ENCODE results near the gene UPF2.
A peak's percentile ranks its signal among the peaks of the same experiment; 100 is the strongest.
"Not testable (repeated sequence)": the region's sequence is repeated elsewhere in the genome, so short reads cannot be mapped to it uniquely, and the experiment has no call there.

UPF2 gene

GRCh38 chr10:12041766-12042408 lies 722 bp downstream of the UPF2 start:
- peak; percentile 29 for DNase-seq

DNA sequence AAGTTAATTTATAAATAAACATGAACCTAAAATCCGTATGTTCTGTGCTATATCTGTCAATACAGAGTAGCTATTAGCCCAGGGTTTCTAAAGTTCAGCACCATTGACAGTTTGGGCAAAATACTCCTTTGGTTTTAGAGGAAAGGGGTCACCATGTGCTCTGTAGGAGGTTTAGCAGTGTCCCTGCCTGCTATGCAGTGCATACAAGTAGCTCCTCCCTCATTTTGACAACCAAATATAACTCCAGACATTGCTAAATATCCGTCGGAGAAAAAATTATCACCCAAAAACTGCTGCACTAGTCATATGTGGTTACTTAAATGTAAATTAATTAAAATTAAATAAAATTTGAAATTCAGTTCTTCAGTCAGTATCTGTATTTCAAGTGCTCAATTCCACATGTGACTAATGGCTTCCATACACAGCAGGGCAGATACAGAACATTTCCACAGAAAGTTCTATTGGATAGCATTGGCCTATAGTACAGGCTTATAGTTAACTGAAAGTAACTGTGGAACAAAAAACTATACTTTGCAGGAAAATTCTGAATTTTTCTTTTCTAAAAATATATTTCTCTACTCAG lies 6.4 kb downstream of the UPF2 start:
- peak; percentile 51 for DNase-seq

DNA sequence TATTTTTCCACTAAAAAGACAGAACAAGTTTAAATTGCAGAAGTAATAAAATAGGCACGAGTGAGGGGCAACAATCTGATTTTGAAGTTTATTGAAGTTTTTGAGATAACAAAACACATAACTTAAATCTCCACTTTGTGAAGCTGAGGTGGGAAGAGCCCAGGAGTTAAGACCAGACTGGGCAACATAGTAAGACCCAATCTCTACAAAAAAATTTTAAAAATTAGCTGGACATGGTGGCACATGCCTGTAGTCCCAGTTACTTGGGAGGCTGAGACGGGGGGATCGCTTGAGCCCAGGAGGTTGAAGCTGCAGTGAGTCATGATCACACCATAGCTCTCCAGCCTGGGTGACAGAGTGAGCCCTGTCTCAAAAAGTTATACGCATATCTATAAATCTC lies 11.2 kb downstream of the UPF2 start:
- DNase-seq: no peak

DNA sequence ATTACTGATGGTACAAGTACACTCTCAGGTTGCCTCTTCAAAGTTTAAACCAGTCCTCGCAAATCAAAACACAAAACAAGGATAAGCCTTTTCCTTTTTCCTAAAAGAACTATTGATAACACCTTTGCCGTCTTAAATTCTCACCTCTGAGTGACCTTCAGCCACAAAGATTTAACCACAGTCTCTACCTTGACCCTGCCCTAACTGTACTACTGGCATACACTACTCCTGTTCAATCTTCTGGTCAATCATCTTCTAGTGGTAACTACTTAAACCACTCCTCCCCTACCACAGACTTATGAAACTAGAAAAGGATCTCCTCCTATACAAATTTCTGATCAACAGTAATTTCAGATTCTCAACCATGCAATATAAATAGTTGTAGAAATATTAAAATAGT lies 15.1 kb downstream of the UPF2 start:
- DNase-seq: no peak

DNA sequence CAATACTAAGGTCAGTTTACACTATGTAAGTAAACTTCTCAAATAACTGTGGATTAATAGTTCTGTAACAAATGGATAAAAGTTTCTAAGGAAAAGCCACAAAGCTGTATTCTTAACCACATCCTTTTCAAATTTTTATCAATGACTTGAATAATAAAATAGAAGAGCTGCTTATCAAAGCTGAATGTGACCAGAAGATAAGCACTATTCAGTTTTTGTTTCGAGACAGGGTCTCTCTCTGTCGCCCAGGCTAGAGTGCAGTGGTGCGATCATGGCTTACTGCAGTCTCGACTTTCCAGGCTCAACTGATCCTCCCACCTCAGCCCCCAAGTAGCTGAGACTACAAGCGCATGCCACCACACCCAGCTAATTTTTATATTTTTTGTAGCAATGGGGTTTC lies 17.0 kb downstream of the UPF2 start:
- no peak for DNase-seq

DNA sequence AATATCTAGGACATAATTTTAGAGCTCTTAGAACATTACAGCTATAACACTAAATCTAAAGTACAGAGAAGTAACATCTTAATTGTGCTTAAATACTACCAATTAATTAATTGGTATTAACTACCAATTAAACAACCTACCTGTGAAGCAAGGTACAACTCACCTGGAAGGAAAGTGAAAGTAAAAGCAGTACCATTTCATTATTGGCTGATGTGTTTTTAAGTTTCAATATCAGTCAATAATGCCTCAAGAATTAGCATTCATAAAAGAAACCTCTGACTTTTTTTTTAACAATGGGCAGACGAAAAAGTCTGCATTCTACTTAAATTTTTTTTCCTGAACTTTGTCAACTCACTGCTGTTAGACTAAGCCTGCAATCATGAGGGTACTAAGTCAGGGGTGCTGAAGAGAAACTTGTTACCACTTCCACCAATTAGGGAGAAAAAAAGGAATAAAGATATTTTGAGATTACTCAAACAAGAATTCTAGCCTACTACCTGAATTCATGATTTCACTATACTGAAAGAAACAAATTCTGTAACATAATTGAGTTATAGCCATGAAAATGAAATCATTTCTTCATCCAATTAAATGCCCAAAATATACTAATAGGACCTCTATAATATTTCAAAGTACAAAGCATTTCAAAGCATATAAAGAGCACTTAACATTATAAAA lies 19.9 kb downstream of the UPF2 start:
- no peak for DNase-seq

GRCh38 chr10:12020574-12020973 lies 22.0 kb downstream of the UPF2 start:
- DNase-seq: peak; percentile 20

GRCh38 chr10:12019283-12019971 lies 23.2 kb downstream of the UPF2 start:
- DNase-seq: no peak

- peak; percentile 51 for DNase-seq
Measured at GRCh38 chr10:12018438-12019282, 23.9 kb downstream of the UPF2 start.

GRCh38 chr10:12013926-12014325 lies 28.7 kb downstream of the UPF2 start:
- DNase-seq: no peak

DNA sequence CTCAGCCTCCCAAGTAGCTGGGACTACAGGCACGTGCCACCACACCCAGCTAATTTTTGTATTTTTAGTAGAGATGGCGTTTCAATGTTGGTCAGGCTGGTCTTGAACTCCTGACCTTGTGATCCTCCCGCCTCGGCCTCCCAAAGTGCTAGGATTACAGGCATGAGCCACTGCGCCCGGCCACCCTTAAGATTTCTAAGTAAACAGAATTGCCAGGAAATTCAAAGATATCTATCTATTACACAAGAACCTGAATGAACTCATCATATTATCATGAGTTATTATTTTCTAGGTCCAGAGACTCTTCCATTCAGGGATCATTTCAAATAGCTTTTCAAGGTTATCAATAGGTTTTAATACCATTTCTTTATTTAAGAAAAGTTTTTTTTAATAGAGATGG lies 29.2 kb downstream of the UPF2 start:
- not testable (repeated sequence) for DNase-seq

GRCh38 chr10:12010353-12010752 lies 32.3 kb downstream of the UPF2 start:
- DNase-seq: no peak

DNA sequence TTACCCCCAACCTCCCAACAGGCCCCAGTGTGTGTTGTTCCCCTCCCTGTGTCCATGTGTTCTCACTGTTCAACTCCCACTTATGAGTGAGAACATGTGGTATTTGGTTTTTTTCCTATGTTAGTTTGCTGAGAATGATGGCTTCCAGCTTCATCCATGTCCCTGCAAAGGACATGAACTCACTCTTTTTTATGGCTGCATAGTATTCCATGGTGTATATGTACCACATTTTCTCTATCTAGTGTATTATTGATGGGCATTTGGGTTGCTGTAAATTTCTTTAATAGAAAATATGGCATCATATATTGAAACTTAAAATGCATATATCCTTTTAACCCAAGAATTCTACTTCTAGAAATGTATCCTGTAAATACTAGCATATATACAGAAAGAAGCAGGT lies 33.8 kb downstream of the UPF2 start:
- not testable (repeated sequence) for DNase-seq

DNA sequence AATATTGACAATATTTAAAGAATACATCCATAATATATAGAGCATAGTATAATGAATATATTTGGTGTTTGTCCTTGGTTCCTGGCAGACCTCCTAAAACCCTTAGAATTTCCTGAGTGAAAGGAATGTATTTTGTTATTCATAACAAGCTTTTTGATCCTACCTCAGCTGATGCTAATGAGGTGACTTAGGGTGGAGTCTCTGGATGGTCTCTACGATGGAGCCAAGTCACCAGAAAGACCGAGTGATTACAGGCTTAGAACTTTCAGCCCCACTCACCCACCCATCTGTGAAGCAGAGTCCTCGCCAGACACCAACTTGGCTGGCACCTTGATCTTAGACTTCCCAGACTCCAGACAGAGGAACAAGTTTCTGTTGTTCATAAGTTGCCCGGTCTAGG lies 35.9 kb downstream of the UPF2 start:
- DNase-seq: no peak

GRCh38 chr10:11993834-11994468 lies 48.7 kb downstream of the UPF2 start:
- peak; percentile 80 for DNase-seq

DNA sequence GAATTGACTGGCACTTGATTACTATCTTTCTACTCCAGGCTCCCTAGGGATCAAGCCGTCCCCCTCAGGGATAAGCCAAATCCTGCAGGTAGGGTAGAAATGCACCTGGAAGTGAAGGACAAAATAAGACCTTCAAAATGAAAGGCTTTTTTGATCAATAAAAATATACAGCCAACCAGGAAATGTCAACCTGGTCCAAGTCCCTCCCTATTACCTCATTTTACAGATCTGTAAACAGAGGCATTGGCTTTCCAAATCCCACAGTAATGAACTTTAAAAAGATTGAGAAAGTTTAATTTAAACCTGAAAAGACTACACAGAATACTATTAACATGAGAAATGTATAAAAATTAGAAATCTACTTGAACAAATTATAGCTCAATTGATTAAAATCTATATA lies 53.7 kb downstream of the UPF2 start:
- no peak for DNase-seq

- DNase-seq: peak; percentile 56
Measured at GRCh38 chr10:11986593-11987216, 55.9 kb downstream of the UPF2 start.

DNA sequence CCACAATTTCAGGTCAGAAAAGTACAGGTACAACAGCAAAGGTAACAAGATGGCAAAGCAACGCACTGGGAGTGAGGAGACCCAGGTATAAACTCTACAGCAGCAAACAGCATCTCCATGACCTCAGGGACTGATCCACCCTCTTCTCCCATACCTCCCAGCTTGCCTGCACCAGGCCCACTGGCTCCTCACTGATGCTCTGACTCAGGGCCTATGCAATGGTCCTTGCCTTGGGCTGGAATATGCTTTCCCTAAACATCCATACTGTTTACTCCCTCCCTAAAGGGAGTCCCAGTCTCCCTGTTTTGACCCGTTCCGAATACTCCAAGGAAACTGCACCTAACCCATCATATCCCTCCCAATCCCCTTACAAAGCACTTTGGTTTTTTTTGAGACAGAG lies 60.4 kb downstream of the UPF2 start:
- DNase-seq: no peak

DNA sequence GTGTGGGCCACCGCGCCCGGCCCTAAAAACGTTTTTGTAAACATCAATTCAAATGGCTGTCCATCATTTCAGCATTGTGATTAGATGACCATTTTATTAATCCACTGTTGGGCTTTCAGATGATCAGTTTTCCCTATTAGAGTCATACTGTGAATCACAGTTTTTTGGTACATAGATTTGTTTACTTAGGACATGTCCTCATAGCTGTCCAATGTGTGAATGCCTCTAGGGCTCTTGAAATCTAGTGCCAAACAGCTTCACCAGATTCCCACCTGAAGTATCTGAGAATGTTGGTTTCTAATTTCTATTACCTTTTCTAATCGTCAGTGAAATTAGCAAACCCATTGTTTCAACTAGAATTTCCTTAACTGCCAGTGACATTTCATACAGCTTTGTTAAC lies 66.8 kb downstream of the UPF2 start:
- DNase-seq: no peak

DNA sequence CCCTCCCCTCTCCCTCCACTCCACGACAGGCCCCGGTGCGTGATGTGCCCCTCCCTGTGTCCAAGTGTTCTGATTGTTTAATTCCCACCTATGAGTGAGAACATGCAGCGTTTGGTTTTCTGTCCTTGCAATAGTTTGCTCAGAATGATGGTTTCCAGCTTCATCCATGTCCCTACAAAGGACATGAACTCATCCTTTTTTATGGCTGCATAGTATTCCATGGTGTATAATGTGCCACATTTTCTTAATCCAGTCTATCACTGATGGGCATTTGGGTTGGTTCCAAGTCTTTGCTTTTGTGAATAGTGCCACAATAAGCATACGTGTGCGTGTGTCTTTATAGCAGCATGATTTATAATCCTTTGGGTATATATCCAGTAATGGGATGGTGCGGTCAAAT lies 70.1 kb downstream of the UPF2 start:
- DNase-seq: not testable (repeated sequence)

GRCh38 chr10:11962176-11962575 lies 80.4 kb downstream of the UPF2 start:
- DNase-seq: no peak

DNA sequence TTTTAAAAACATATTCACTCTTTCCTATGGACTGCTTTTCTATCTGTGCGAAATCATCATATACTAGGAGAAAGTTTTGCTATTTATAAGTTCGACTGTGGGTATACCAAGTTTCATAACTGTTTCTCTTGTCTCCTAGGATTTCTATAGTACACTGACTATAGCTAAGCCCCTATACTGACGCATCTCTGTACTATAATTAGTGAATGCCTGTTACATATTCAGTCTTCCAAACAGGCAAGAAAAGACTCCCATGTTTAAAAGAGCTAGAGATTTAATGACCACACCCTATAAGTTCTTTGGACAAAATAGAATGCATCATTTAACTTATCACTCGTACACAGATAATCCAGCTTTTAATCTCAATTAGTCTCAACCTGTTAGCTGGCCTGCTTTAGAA lies 80.8 kb downstream of the UPF2 start:
- DNase-seq: no peak
